Endothelial cell (in vitro differentiated cells): ENCODE measurements around the gene PPP6R2. TPM values are rescaled to one million over a fixed set of nuclear protein-coding genes. Genes with fewer than 3 reads are reported as not detected.
"Not testable (repeated sequence)": the region's sequence is repeated elsewhere in the genome, so short reads cannot be mapped to it uniquely, and the experiment has no call there.

Experiments used
- DNase-seq: peaks from one replicate; pipeline ENCODE4 v3.0.0; 2021; ENCODE audit warnings: low spot score
- H3K27ac Mint-ChIP-seq: one replicate; pipeline ENCODE4 v1.8.0; 2021; ENCODE audit warnings: mixed read lengths, inconsistent platforms; ENCODE audit not compliant: unreplicated experiment
- H3K27me3 Mint-ChIP-seq: one replicate; pipeline ENCODE4 v1.8.0; 2021; ENCODE audit warnings: mild to moderate bottlenecking, moderate library complexity, mixed read lengths, inconsistent platforms; ENCODE audit not compliant: unreplicated experiment
- H3K36me3 Mint-ChIP-seq: one replicate; pipeline ENCODE4 v1.8.0; 2021; ENCODE audit warnings: mild to moderate bottlenecking, low read depth, mixed read lengths, inconsistent platforms; ENCODE audit not compliant: unreplicated experiment
- H3K4me1 Mint-ChIP-seq: one replicate; pipeline ENCODE4 v1.8.0; 2021; ENCODE audit warnings: mild to moderate bottlenecking, mixed read lengths, inconsistent platforms; ENCODE audit not compliant: unreplicated experiment
- H3K4me3 Mint-ChIP-seq: one replicate; pipeline ENCODE4 v1.8.0; 2021; ENCODE audit warnings: mild to moderate bottlenecking, mixed read lengths, inconsistent platforms; ENCODE audit not compliant: unreplicated experiment
- H3K9me3 Mint-ChIP-seq: one replicate; pipeline ENCODE4 v1.8.0; 2021; ENCODE audit warnings: mixed read lengths, inconsistent platforms; ENCODE audit not compliant: unreplicated experiment
- CTCF ChIP-seq: fragments of 200-600 bp; sonication (generic); IDR thresholded peaks from one replicate; pipeline ENCODE4 v1.5.0; 2021; ENCODE audit warnings: antibody characterized with exemption; ENCODE audit not compliant: unreplicated experiment
- total RNA-seq: library from RNA; stranded (reverse); fragmentation: NEBNext Ultra II Directional; extraction: Animal tissue kit (Norgen Biotek cat#: 25700); gene quantifications from one replicate; pipeline ENCODE4 v1.2.1, GENCODE V29; 2021; ENCODE audit not compliant: unreplicated experiment

The PPP6R2 gene
- total RNA-seq, 1 donor from 2014 or later: 50.9 TPM

GRCh38 chr22:50422961-50423815, 80.1 kb downstream of the PPP6R2 start:
- H3K4me3 Mint-ChIP-seq: no peak overlapping the region
- no peak for DNase-seq
- H3K4me1 Mint-ChIP-seq: no peaks in the 10 kb centered on the region
- H3K9me3 Mint-ChIP-seq: no peaks in the 10 kb centered on the region
- peaks cover 6% of the 10 kb centered on the region for H3K27me3 Mint-ChIP-seq
- H3K27ac Mint-ChIP-seq: no peak overlapping the region
- peaks cover 39% of the 10 kb centered on the region for H3K36me3 Mint-ChIP-seq
- TF ChIP-seq CTCF: no peak

DNA sequence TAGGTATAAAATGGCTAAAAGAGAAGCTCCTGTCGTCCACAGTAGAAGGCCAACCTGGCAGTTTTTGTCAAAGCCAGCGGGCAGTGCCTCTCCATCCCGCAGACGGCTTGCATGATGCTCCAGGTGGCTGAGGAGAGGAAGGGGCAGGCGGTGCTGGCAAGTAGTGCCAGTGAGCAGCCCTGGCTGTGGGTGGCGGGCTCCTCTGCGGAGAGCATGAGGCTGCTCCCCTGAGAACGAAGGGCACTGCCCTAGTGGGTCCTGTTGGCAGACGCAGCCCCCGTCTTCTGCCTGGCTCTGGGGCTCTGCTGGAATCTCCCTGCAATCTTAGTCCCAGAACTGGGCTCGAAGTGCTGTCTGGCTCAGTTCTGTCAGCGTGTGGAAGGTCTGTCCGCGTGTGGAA, 80.8 kb downstream of the PPP6R2 start:
- DNase-seq: no peak
- peaks cover 5% of the 10 kb centered on the region for H3K27me3 Mint-ChIP-seq
- H3K27ac Mint-ChIP-seq: no peak overlapping the region

DNA sequence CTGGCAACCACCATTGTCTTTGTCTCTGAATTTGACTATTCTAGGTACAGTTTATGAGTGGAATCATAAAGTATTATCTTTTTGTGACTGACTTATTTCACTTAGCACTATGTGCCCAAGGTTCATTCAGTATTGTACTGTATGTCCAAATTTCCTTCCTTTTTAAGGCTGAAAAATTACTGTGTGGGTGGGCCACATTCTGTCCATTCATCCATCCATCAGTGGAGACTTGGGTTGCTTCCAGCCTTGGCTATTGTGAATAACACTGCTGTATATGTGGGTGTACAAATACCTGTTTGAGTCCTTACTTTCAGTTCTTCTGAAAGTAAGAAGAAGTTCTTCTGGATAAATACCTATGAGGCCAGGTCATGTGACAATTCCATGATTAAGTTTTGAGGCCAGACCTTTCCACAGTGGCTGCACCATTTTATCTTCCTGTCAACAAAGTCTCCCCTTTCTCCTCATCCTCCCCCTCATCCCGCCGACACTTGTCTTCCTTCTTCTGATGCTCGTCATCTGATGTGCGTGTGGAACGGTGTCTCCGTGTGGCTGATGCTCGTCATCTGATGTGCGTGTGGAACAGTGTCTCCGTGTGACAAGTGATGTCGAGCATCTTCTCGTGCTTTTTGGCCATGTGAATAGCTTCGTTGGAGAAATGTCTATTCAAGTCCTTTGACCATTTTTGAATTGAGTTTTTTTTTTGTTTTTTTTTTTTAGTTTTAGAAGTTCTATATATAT, 82.2 kb downstream of the PPP6R2 start:
- peak overlapping the region; percentile 80 for H3K4me3 Mint-ChIP-seq
- no peak for TF ChIP-seq CTCF
- peaks cover 6% of the 10 kb centered on the region for H3K27me3 Mint-ChIP-seq
- no peaks in the 10 kb centered on the region for H3K9me3 Mint-ChIP-seq
- H3K27ac Mint-ChIP-seq: no peak overlapping the region
- peaks cover 39% of the 10 kb centered on the region for H3K36me3 Mint-ChIP-seq
- no peaks in the 10 kb centered on the region for H3K4me1 Mint-ChIP-seq
- no peak for DNase-seq

More for the DNA sequence above, 80.8 kb downstream of the PPP6R2 start:
- H3K4me1 Mint-ChIP-seq: no peaks in the 10 kb centered on the region
- no peak for TF ChIP-seq CTCF
- no peaks in the 10 kb centered on the region for H3K9me3 Mint-ChIP-seq
- H3K4me3 Mint-ChIP-seq: no peak overlapping the region
- H3K36me3 Mint-ChIP-seq: peaks cover 42% of the 10 kb centered on the region

- TF ChIP-seq CTCF: no peak
- Mint-ChIP-seq H3K4me1 (no peaks in the 10 kb centered on the region), H3K27ac (no peak overlapping the region), H3K4me3 (no peak overlapping the region), H3K9me3 (no peaks in the 10 kb centered on the region), H3K36me3 (peaks cover 31% of the 10 kb centered on the region), H3K27me3 (peaks cover 5% of the 10 kb centered on the region)
- DNase-seq: no peak
Observed at GRCh38 chr22:50432131-50432876, 89.2 kb downstream of the PPP6R2 start.

DNA sequence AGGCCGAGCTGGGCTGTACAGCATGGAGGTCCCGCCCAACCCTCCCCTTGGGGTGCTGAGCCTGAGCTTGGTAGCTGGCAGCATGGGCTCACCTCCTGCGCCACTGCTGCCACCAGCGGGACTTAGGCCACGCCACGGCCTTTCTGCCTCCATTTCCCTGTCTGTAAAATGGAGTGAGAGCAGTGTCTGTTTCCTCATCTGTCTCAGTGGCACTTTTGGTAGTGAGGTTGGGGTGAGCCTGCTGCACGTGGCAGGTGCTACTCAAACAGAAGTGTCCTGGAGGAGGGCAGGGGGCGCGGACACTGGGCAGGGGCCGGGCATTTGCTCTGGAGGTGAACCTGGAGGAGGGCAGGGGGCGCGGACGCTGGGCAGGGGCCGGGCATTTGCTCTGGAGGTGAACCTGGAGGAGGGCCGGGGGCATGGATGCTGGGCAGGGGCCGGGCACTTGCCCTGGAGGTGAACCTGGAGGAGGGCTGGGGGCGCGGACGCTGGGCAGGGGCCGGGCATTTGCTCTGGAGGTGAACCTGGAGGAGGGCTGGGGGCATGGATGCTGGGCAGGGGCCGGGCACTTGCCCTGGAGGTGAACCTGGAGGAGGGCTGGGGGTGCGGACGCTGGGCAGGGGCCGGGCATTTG, 89.9 kb downstream of the PPP6R2 start:
- not testable (repeated sequence) for DNase-seq, H3K27ac Mint-ChIP-seq, H3K4me1 Mint-ChIP-seq, H3K4me3 Mint-ChIP-seq, H3K9me3 Mint-ChIP-seq, H3K27me3 Mint-ChIP-seq
- peaks cover 30% of the 10 kb centered on the region for H3K36me3 Mint-ChIP-seq
